GM04504 (cell line): ENCODE measurements around the gene CPA4.

Experiments
- DNase-seq: peaks from one replicate; pipeline ENCODE4 v3.0.0-alpha.2; 2012; ENCODE audit warnings: low read depth

The CPA4 gene

DNA sequence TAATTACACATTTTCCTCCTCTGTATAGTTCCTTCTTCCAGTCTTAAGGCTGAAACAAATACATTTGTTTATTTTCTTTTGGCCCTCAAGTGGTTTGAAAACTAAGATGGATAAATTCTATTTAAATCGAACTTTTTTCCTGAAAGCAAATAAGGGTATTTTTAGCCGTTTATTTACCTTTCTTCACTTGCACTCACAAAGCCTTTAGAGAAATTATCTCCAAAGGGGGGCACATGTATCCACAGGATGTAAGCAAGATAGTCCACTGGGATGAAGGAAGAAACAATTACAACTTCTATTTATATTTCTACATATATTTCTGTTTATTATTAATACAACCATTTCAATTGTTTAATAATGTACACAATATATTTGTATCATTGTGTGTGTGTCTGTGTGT is 10.2 kb downstream of the CPA4 start:
- DNase-seq: no peak

DNA sequence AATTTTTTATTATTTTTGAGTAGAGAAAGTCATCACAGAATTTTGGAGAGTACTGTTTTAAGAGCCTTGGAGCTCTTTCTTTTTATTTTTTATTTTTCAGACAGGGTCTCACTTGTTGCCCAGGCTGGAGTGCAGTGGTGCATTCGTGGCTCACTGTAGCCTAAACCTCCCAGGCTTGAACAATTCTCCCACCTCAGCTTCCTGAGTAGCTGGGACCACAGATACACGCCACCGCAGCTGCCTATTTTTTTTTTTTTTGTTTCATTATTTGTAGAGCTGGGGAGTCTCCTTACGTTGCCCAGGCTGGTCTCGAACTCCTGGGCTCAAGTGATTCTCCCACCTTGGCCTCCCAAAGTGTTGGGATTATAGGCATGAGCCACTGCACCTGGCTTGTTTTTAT is 10.6 kb downstream of the CPA4 start:
- DNase-seq: no peak

DNA sequence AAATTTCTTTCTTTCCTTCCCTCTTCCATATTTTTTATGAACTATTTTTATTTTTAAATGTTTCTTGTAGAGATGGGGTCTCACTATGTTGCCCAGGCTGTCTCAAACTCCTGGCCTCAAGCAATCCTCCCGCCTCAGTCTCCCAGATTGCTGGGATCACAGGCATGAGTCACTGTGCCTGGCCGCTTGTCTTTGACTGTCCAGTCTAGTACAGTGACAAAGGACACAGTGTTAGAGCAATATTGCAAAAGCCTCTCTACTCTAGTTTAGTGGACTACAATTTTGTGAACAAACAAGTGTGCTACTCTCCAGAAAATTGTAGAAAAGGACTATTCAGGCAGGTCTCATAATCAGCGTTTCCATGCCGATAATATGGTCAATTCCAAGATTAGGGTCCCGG is 11.0 kb downstream of the CPA4 start:
- DNase-seq: no peak

DNA sequence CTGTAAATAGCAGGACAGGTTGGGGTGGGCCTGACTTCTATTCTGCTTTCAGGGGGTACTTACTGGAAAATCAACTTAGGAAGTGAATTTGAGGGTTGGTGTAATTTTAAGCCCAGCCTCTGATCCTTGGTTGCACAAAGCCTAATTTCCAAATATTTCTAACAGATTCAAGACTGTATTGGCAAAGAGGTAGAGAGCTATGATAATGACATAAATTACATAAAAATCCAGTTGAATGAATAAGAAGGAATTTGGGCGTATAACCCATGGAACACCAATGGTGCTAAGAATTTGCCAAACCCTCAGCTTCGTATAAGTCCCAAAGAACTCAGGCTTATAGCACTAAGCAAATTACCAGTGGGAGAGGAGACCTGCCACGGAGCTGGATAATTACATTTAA is 11.9 kb downstream of the CPA4 start:
- DNase-seq: no peak

DNA sequence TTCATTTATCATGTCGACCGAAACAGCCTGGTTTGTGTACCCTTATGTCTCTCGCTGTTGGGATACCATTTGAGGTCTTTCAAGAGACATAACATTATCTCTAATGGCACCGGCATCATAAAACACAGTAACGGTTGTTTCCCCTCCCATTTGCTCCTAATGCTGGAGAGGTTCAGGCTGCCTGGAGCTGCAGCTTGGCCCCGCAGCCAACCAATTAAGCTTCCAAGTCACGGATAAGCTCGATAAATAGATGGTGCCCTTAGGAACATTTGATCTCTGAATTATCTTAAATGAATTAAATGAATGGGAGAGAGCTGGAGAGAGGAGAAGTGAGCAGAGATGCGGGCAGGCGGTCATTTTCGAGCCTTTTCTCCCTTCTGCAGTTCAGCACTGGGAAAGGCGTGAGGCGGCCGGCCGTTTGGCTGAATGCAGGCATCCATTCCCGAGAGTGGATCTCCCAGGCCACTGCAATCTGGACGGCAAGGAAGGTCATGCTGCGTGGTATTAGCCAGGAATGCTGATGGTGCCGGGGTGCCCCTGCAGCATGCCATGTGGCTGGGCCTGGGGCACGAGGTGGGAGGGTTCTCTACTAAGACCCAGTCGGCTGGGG is 12.6 kb downstream of the CPA4 start:
- DNase-seq: no peak

DNA sequence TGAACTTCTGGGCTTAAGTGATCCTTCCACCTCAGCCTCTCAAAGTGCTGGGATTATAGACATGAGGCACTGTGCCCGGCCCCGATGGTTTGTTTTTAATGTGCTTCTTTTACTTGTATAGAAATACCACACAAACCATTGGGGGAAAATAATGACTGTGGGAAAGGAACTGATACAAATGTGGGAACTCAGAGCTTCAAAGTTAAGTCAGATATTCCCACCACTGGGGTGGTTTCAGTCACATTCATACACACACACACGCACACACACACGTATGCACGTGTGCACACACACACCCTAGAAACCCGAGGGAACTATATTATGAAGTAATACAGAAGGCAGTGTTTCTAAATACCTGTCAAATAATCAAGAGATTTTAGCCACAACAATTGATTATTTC is 17.0 kb downstream of the CPA4 start:
- no peak for DNase-seq

DNA sequence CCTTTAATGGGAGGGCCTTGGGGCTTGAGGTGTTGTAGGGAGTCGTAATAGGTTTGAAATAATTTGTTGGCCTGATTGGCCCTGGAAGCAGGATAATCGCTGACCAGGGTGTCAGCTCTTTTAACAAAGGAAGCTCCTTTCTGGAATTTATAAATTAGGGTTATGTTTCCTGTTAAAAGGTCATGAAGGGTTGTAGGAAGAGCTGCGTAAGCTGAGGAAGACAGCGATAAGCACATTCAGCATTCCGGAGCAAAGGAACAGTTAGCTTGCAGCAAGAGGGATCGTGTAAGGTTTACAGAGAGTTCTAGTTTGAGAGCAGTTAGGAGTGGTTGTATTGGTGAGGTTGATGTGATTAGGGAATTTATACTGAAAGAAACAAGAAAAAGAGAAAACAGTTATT is 21.3 kb downstream of the CPA4 start:
- DNase-seq: no peak

DNA sequence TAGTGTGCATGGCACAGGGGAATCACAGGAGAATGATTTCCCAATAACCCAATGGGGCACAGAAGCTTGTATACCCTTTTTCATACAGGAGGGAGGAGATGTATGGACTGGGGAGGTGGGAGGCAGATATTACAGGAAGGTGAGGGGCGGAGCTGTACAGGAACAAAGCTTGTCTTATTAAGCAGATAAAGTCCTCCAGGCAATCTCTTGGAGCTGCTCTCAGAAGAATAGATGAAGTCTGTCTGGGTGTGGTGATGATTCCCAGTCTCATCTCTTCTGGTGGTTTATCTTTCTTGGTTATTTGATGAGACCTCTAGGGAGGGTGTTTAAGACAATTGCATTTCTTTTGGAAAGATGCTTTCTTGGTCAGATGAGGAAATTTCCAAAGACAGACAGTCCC is 26.6 kb downstream of the CPA4 start:
- no peak for DNase-seq

DNA sequence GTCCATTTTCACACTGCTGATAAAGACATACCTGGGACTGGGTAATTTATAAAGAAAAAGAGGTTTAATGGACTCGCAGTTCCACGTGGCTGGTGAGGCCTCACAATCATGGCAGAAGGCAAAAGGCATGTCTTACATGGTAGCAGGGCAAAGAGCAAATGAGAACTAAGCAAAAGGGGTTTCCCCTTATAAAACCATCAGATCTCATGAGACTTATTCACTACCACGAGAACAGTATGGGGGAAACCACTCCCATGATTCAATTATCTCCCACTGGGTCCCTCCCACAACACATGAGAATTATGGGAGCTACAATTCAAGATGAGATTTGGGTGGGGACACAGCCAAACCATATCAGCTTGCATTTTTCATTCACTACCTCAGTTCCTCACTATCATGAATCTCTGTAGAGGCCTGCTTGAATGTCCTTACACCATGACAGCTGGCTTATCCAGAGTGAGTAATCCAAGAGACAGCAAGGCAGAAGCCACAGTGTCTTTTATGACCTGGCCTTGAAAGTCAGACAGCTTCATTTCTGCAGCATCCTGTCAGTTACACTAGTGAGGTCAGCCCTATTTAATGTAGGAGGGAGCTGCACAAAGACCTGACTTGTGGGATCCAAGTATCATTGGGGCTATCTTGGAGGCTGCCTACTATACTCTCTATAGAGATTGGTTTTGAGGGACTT is 28.7 kb downstream of the CPA4 start:
- DNase-seq: peak; percentile 35

DNA sequence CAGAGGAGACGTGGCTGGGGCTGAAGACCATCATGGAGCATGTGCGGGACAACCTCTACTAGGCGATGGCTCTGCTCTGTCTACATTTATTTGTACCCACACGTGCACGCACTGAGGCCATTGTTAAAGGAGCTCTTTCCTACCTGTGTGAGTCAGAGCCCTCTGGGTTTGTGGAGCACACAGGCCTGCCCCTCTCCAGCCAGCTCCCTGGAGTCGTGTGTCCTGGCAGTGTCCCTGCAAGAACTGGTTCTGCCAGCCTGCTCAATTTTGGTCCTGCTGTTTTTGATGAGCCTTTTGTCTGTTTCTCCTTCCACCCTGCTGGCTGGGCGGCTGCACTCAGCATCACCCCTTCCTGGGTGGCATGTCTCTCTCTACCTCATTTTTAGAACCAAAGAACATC is 29.7 kb downstream of the CPA4 start:
- DNase-seq: no peak

DNA sequence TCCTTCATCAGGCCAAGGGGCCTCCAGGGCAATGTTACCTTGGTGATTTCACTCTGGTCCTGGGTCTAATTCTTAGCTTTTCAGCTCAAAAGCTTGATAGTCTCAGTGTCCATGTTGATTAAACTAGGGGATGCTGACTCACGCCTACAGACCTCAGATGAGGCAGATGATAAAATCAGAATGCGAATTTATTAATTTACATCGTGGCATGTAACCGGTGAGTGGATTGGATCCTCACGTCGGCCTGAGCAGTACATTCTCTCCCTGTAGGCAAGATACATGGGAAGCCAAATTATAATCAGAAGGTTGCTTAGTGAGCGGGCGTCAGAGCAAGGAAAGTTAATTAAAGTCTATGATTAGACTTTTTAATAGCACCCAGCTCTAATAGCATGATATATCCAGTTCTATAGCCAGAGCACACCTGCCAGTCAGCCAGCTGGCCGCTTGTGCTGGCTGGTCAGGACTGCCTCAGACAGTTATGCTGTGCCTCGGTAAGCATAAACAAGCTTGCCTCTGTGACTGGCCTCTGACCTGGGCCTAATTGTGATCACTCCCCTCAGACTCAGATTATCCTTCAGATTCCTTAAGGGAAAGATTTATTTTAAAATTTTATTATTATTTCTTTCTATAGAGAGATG is 31.5 kb downstream of the CPA4 start:
- no peak for DNase-seq

DNA sequence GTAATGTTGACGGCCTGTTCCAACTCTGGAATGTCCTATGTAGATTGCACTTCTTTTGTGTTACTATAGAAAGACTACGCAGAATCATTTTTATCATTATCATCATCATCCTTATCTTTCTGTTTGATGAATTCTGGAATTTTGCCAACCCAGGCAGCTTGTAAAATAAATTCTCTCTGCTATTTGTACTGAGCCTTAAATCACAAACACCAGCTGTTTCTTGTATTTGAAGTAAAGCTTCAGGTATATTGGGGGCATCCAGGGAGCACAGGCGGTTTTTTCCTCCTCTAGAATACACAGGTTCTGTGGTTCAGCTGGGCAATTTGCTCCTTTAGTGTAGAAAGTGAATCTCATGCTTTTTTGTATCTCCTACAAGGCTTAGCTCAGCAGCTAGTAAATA is 36.7 kb downstream of the CPA4 start:
- no peak for DNase-seq

DNA sequence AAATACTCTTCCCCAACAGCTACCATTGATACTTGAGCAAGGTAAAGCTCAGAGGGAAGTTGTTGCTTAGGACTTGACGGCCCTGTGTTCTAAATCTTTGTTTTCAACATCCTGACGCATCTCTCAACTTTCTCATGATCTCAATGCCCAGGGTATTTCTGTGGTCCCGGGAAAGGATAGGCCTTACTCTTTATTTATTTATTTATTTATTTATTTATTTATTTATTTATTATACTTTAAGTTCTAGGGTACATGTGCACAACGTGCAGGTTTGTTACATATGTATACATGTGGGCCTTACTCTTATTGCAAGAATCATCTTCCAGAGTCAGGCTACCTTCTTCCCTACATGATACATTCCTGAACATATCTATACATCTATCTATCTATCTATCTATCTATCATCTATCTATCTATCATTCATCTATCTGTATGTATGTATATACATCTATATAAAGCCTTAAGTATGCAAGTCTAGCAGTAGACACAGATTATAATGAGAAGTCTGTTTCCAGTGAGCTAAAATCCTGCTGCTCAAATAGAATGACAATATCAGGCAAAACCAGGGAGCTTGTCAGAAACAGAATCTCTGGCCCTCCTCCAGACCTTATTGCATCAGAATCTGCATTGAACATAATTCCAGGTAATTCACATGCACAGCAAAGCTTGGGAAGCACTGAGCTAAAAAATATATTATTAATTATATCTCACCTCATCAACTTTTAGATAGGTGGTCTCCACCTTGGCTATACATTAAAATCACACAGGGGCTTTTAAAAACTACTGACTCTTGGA is 39.5 kb downstream of the CPA4 start:
- DNase-seq: no peak

DNA sequence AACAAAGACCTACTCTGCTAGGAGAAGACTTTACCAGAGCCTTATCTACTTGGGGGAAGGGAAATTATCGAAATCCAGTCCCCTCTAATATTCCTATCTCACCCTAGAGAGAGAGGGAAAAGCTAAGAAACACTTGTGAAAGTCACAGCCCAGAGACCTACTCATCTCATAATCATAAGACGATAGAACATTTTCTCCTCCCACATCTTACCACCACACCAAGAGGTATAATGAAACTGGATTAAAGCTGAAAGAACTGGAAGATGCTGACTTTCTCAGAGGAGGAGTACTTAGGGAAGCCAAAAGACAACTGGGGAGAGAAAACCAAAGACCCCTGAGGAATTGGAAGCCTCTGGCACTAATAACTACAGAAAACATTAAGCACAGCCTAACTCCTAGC is 40.9 kb downstream of the CPA4 start:
- DNase-seq: no peak

DNA sequence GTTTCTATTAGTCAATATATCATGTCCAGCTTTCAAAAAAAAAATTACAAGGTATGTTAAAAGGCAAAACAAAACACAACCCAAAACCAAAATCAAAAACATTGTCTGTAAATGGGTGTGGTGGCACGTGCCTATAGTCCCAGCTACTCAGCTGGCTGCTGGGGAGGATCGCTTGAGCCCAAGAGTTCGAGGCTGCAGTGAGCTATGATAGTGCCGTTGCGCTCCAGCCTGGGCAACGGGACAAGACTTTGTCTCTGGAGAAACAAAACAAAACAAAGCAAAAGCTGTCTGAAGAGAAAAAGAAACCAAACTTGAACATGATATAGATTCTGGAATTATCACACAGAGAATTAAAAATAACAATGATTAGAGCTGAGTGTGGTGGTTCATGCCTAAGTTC is 41.3 kb downstream of the CPA4 start:
- no peak for DNase-seq

DNA sequence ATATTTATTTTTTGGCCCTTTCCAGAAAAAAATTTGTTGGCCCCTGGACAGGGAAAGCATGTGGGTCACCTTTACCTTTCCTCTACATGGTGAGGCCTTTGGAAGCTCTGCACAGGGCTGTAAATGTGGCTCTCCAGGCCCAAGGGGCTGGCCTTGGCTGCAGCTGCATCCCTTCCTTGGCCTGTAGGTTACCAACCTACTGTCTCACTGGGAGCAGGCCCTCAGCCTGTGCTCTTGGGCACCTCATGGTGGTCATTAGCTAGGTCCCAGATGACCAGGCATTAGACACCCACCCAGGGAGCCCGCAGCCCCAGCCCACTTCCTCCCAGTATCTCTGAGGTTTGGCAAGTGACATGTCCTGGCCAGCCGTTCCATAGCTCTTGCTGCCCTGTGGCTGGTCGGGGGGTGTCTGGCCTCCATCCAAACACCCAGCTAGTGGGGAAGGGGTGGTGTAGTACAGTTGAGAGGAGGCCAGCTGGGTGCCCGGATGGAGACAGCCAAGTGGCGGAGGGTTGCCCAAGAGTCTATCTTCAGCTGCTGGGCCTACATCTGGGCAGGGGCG is 44.5 kb downstream of the CPA4 start:
- no peak for DNase-seq

DNA sequence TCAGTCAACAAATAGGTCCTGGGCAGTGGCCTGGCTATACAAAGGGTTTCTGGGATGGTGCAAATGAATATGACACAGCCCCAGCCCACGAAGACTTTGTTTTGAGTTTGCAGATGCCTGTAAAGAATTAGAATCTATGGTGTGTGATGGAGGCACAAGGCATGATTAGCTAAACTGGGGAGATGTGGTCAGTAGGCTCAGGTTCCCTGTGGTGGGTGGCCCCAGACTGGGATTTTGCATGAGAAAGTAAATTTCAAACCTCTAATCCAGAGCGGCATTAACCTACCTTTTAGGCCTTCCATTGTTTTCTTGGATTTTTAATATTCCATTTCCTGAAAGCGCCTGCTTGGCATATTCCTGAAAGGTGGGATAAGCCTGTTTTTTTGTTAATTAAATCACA is 45.3 kb downstream of the CPA4 start:
- no peak for DNase-seq

DNA sequence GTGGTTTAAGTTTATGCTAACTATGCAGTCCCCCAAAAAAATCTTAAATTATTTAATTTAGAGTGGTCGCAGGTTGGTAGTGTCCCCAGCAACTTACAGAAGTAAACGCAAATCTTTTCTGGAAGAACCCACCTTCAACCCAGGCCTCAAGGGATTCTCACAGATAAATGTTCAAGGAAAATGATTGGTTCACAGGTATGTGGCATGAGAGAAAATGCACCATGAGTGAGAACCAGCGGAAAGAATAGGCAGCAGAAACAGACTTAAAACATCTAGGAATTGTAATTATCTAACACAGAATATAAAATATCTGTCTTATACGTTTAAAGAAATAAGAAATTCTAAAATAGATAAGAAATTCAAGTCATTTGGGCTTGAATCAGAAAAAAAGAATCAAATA is 48.9 kb downstream of the CPA4 start:
- no peak for DNase-seq

DNA sequence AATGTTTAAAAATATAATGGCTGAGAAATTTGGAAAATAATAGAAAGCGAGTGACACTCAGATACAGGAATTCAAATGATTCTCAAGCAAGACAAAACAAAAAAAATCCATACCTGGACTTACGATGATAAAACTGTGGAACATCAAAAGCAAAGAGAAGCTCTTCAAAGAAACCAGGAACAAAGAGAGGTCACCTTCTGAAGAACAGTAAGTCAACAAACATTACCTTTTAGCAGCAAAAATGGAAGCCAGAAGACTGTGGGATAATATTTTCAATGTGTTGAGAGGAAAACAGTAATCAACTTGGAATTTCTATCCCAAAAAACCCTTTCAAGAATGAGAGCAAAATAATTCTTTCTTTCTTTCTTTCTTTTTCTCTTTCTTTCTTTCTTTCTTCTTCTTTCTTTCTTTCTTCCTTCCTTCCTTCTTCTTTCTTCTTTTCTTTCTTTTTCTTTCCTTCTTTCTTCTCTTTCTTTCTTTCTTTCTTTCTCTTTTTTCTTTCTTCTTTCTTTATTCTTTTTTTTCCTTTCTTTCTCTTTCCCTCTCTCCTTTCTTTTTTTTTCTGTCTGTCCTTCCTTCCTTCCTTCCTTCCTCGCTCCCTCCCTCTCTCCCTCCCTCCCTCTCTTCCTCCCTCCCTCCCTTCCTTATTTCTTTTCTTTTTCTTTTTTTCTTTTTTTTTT is 49.9 kb downstream of the CPA4 start:
- no peak for DNase-seq

DNA sequence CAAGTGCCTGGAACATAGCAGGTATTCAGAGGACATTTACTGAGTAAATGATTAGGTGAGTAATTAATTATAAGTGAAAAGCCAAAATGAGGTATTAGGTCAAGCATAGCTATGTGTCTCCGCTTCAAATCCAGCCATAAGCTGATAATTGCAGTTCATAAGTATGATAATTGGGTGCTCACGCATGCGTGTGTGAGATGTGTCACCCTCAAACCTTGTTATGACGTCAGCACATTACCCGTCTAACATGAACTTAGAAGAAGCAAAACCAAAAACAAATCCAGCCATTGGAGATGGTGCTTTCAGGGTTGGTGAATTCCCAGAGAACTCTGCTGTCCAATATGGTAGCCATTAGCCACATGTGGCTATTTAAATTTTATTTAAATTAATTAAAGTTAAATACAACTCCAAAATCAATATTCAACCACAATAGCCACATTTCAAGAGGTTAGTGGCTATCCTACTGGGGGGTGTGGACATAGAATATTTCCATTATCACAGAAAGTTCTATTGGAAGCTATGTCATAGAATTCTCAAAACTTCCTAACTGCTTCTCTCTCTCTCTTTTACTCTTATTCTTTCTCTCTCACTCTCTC is 51.4 kb downstream of the CPA4 start, which contains the start of gene CPA5:
Gene CPA5 (plus strand): TSS at position 546 of the 596 bp plus-strand sequence. CDS start 1,670 bp downstream, outside the sequence.
- DNase-seq: no peak

DNA sequence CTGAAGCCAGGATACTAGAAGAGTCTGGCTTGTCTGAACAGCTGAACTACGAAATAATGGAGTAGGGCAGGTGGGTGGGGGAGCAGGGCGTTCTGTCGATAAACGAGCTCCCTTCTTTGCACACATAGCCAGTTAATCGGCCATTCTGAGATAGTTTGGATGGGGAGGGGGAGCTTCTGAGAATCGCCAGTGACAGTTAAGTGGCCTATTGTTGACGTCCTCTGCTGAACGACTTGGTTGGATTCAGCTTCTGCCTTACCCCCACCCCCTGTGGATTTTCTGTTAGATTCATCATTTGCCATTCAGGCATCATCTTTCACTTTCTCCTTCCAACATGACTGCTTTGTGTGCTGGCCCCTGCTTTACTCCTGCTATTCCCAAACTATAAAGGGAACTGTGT is 52.2 kb downstream of the CPA4 start:
- DNase-seq: no peak

DNA sequence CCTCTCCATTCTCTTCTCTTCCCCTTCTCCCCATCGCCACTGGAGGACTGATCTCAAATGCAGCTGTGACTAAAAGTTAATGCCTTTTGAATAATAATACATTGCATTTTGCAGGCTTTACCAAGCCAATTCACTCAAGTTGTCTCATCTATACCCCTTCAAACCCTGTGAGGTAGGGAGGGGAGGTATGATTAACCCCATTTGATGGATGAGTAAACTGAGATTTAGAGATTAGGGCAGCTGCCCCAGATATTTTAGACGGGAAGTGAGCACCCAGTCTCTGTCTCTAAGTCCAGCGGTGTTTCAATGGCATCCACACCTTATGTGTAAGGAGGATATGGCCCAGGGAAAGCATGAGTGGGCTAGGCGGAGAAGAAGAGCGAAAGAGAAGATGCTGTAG is 52.8 kb downstream of the CPA4 start:
- no peak for DNase-seq
